COLO668 (cell line): ENCODE data around the gene ZP2.
A peak's percentile ranks its signal among the peaks of the same experiment; 100 is the strongest.
"Not testable (repeated sequence)": the region's sequence is repeated elsewhere in the genome, so short reads cannot be mapped to it uniquely, and the experiment has no call there.

Experiments used
- DNase-seq: peaks from one replicate; lab custom pipeline; 2025; ENCODE audit not compliant: unreplicated experiment; lab: John Stamatoyannopoulos, UW

ZP2 gene

GRCh38 chr16:21175397-21175796, 36.0 kb downstream of the ZP2 start:
- DNase-seq = no peak

GRCh38 chr16:21172650-21173049, 38.7 kb downstream of the ZP2 start:
- DNase-seq = no peak

GRCh38 chr16:21170116-21170515, 41.3 kb downstream of the ZP2 start:
- not testable (repeated sequence) for DNase-seq

GRCh38 chr16:21169249-21169981, 42.0 kb downstream of the ZP2 start:
- DNase-seq = no peak

GRCh38 chr16:21167929-21168602, 43.3 kb downstream of the ZP2 start:
- DNase-seq = no peak

- DNase-seq = no peak
Measured at GRCh38 chr16:21167360-21167759, 44.0 kb downstream of the ZP2 start.

- no peak for DNase-seq
Measured at GRCh38 chr16:21166561-21166961, 44.8 kb downstream of the ZP2 start.

GRCh38 chr16:21164521-21165168, 46.7 kb downstream of the ZP2 start:
- no peak for DNase-seq

- no peak for DNase-seq
Measured at GRCh38 chr16:21163576-21163975, 47.8 kb downstream of the ZP2 start.

- DNase-seq = no peak
Measured at GRCh38 chr16:21162661-21163151, 48.7 kb downstream of the ZP2 start.

- DNase-seq = no peak
Measured at GRCh38 chr16:21161211-21161610, 50.2 kb downstream of the ZP2 start.

- DNase-seq = no peak
Measured at GRCh38 chr16:21160276-21160675, 51.1 kb downstream of the ZP2 start.

GRCh38 chr16:21159281-21159951, 52.0 kb downstream of the ZP2 start:
- DNase-seq = no peak

GRCh38 chr16:21158208-21159110, 52.9 kb downstream of the ZP2 start, which contains the start of gene LDAF1:
Gene LDAF1, plus strand, starts transcription at chr16:21158674. Its CDS starts 2,509 bp downstream, at chr16:21161183.
- peak; percentile 79 for DNase-seq

- peak; percentile 10 for DNase-seq
Measured at GRCh38 chr16:21157632-21158031, 53.7 kb downstream of the ZP2 start.

GRCh38 chr16:21156767-21157467, 54.5 kb downstream of the ZP2 start:
- peak; percentile 33 for DNase-seq

GRCh38 chr16:21156011-21156410, 55.4 kb downstream of the ZP2 start:
- not testable (repeated sequence) for DNase-seq

- DNase-seq = not testable (repeated sequence)
Measured at GRCh38 chr16:21153124-21153729, 58.1 kb downstream of the ZP2 start.
